HG03378 (cell line): ENCODE measurements around the gene LY9.
A peak's percentile ranks its signal among the peaks of the same experiment; 100 is the strongest.
"Not testable (repeated sequence)": the region's sequence is repeated elsewhere in the genome, so short reads cannot be mapped to it uniquely, and the experiment has no call there.

Experiments used
- ATAC-seq: cut with Tn5 transposase; IDR thresholded peaks from one replicate; pipeline ENCODE4 v1.9.1; 2021; ENCODE audit warnings: mild to moderate bottlenecking, moderate library complexity; ENCODE audit not compliant: unreplicated experiment

The LY9 gene

GRCh38 chr1:160773093-160773492, 22.9 kb upstream of the LY9 start:
- no peak for ATAC-seq

- no peak for ATAC-seq
Observed at GRCh38 chr1:160774886-160775719, 20.9 kb upstream of the LY9 start.

- ATAC-seq, result no peak
Observed at GRCh38 chr1:160776178-160776577, 19.8 kb upstream of the LY9 start.

GRCh38 chr1:160777486-160778089, 18.4 kb upstream of the LY9 start:
- ATAC-seq, result no peak

GRCh38 chr1:160778976-160779375, 17.0 kb upstream of the LY9 start:
- no peak for ATAC-seq

- no peak for ATAC-seq
Observed at GRCh38 chr1:160779626-160780397, 16.2 kb upstream of the LY9 start.

- ATAC-seq, result no peak
Observed at GRCh38 chr1:160780398-160780755, 15.6 kb upstream of the LY9 start.

- no peak for ATAC-seq
Observed at GRCh38 chr1:160781186-160781766, 14.7 kb upstream of the LY9 start.

- peak; percentile 86 for ATAC-seq
Observed at GRCh38 chr1:160781914-160782689, 13.9 kb upstream of the LY9 start.

GRCh38 chr1:160782988-160783765, 12.8 kb upstream of the LY9 start:
- not testable (repeated sequence) for ATAC-seq

GRCh38 chr1:160789051-160789701, 6.8 kb upstream of the LY9 start:
- peak; percentile 7 for ATAC-seq

GRCh38 chr1:160789702-160790611, 6.0 kb upstream of the LY9 start:
- ATAC-seq, result peak; percentile 89

GRCh38 chr1:160794376-160794775, 1.6 kb upstream of the LY9 start:
- ATAC-seq, result no peak

- ATAC-seq, result no peak
Observed at GRCh38 chr1:160797271-160797709, 1.3 kb downstream of the LY9 start.

- no peak for ATAC-seq
Observed at GRCh38 chr1:160797861-160798273, 1.9 kb downstream of the LY9 start.

- no peak for ATAC-seq
Observed at GRCh38 chr1:160798439-160798838, 2.5 kb downstream of the LY9 start.

GRCh38 chr1:160799641-160800040, 3.7 kb downstream of the LY9 start:
- no peak for ATAC-seq

GRCh38 chr1:160800142-160800541, 4.2 kb downstream of the LY9 start:
- no peak for ATAC-seq
